T-helper 17 cell (primary cell): ENCODE results near the gene RSBN1. TPM values are rescaled to one million over a fixed set of nuclear protein-coding genes. Genes with fewer than 3 reads are reported as not detected.

Experiments used
- ATAC-seq: fragments of 150-1000 bp; cut with Tn5 transposase; 2 replicates; pipeline ENCODE4 v1.10.0; 2021; ENCODE audit warnings: mild to moderate bottlenecking, moderate library complexity
- DNase-seq, 3 donors: peaks; one replicate each; pipeline versions ENCODE4 v3.0.0 to v3.0.0-alpha.2; 2020 to 2021
- H3K9me3 ChIP-seq: one replicate; pipeline ENCODE4 v1.7.0; 2013; ENCODE audit warnings: low read length, mild to moderate bottlenecking; ENCODE audit not compliant: control insufficient read depth, poor library complexity, severe bottlenecking
- H3K27ac Mint-ChIP-seq: one replicate; pipeline ENCODE4 v1.8.0; 2022; ENCODE audit warnings: mild to moderate bottlenecking, moderate library complexity, mixed read lengths
- H3K27me3 Mint-ChIP-seq: one replicate; pipeline ENCODE4 v1.8.0; 2022; ENCODE audit warnings: mixed read lengths
- H3K36me3 Mint-ChIP-seq: one replicate; pipeline ENCODE4 v1.8.0; 2022; ENCODE audit warnings: low read depth, mixed read lengths
- H3K4me1 Mint-ChIP-seq: one replicate; pipeline ENCODE4 v1.8.0; 2022; ENCODE audit warnings: mild to moderate bottlenecking, mixed read lengths
- H3K4me3 Mint-ChIP-seq: one replicate; pipeline ENCODE4 v1.8.0; 2022; ENCODE audit warnings: mild to moderate bottlenecking, moderate library complexity, mixed read lengths
- total RNA-seq, 4 donors: library from RNA in 2 of 4; stranded (reverse) in 2 of 4; gene quantifications; one replicate each; pipeline ENCODE4 v1.2.3 and lab custom pipeline; 2022 to 2026

Gene RSBN1
- total RNA-seq, 2 donors from 2014 or later = 40.1 to 45.8 TPM

- H3K4me3 Mint-ChIP-seq = no peak overlapping the region
- DNase-seq (no peak), ATAC-seq (no peak)
- no peaks in the 10 kb centered on the region for H3K27me3 Mint-ChIP-seq
- H3K36me3 Mint-ChIP-seq = peaks cover 19% of the 10 kb centered on the region
- peaks cover 9% of the 10 kb centered on the region for H3K4me1 Mint-ChIP-seq
- H3K9me3 ChIP-seq = no peaks in the 10 kb centered on the region
- no peak overlapping the region for H3K27ac Mint-ChIP-seq
These were observed 36.8 kb upstream of the RSBN1 start for GRCh38 chr1:113849072-113849471.

- DNase-seq (no peak), ATAC-seq (no peak)
- H3K27me3 Mint-ChIP-seq = no peaks in the 10 kb centered on the region
- H3K4me1 Mint-ChIP-seq = peaks cover 9% of the 10 kb centered on the region
- H3K4me3 Mint-ChIP-seq = no peak overlapping the region
- H3K36me3 Mint-ChIP-seq = peaks cover 22% of the 10 kb centered on the region
- H3K27ac Mint-ChIP-seq = peak overlapping the region; percentile 65
- no peaks in the 10 kb centered on the region for H3K9me3 ChIP-seq
These were observed 34.2 kb upstream of the RSBN1 start for GRCh38 chr1:113846391-113847035.

GRCh38 chr1:113836534-113836933 is 24.3 kb upstream of the RSBN1 start:
- ATAC-seq = no peak
- peak overlapping the region; percentile 41 for H3K27ac Mint-ChIP-seq
- H3K36me3 Mint-ChIP-seq = peaks cover 3% of the 10 kb centered on the region
- H3K9me3 ChIP-seq = no peaks in the 10 kb centered on the region
- no peak for DNase-seq
- no peak overlapping the region for H3K4me3 Mint-ChIP-seq
- H3K4me1 Mint-ChIP-seq = peaks cover 7% of the 10 kb centered on the region
- no peaks in the 10 kb centered on the region for H3K27me3 Mint-ChIP-seq

GRCh38 chr1:113835686-113836290 is 23.5 kb upstream of the RSBN1 start:
- Mint-ChIP-seq H3K27ac (no peak overlapping the region), H3K27me3 (no peaks in the 10 kb centered on the region), H3K4me1 (peaks cover 9% of the 10 kb centered on the region), H3K4me3 (no peak overlapping the region), H3K36me3 (peaks cover 6% of the 10 kb centered on the region)
- ATAC-seq (peak; percentile 61), DNase-seq (no peak)
- H3K9me3 ChIP-seq = no peaks in the 10 kb centered on the region

- Mint-ChIP-seq H3K27me3 (no peaks in the 10 kb centered on the region), H3K27ac (no peak overlapping the region), H3K4me1 (peaks cover 6% of the 10 kb centered on the region), H3K36me3 (peaks cover 3% of the 10 kb centered on the region), H3K4me3 (no peak overlapping the region)
- ATAC-seq = no peak
- no peak for DNase-seq
- no peaks in the 10 kb centered on the region for H3K9me3 ChIP-seq
These were observed 22.4 kb upstream of the RSBN1 start for GRCh38 chr1:113834716-113835115.

GRCh38 chr1:113830039-113830438 is 17.8 kb upstream of the RSBN1 start:
- no peak for DNase-seq
- no peaks in the 10 kb centered on the region for H3K9me3 ChIP-seq
- Mint-ChIP-seq H3K27ac (no peak overlapping the region), H3K36me3 (peaks cover 3% of the 10 kb centered on the region), H3K4me1 (peaks cover 3% of the 10 kb centered on the region), H3K4me3 (no peak overlapping the region), H3K27me3 (no peaks in the 10 kb centered on the region)
- ATAC-seq = no peak

GRCh38 chr1:113821916-113822315 is 9.6 kb upstream of the RSBN1 start:
- H3K9me3 ChIP-seq = no peaks in the 10 kb centered on the region
- H3K4me1 Mint-ChIP-seq = peaks cover 2% of the 10 kb centered on the region
- ATAC-seq (no peak), DNase-seq (no peak)
- H3K36me3 Mint-ChIP-seq = peaks cover 3% of the 10 kb centered on the region
- no peak overlapping the region for H3K27ac Mint-ChIP-seq
- H3K27me3 Mint-ChIP-seq = no peaks in the 10 kb centered on the region
- no peak overlapping the region for H3K4me3 Mint-ChIP-seq

GRCh38 chr1:113818578-113818977 is 6.3 kb upstream of the RSBN1 start:
- Mint-ChIP-seq H3K4me3 (no peak overlapping the region), H3K4me1 (peaks cover 2% of the 10 kb centered on the region), H3K27ac (no peak overlapping the region), H3K27me3 (no peaks in the 10 kb centered on the region), H3K36me3 (peaks cover 3% of the 10 kb centered on the region)
- ATAC-seq = no peak
- no peak for DNase-seq
- H3K9me3 ChIP-seq = no peaks in the 10 kb centered on the region

- H3K9me3 ChIP-seq = no peaks in the 10 kb centered on the region
- Mint-ChIP-seq H3K36me3 (peaks cover 4% of the 10 kb centered on the region), H3K27me3 (no peaks in the 10 kb centered on the region), H3K4me1 (peaks cover 24% of the 10 kb centered on the region), H3K4me3 (no peak overlapping the region), H3K27ac (peak overlapping the region; percentile 98)
- DNase-seq (no peak), ATAC-seq (no peak)
These were observed 942 bp upstream of the RSBN1 start for GRCh38 chr1:113813218-113813617.

GRCh38 chr1:113812661-113813135 is 422 bp upstream of the RSBN1 start:
- ATAC-seq (peak; percentile 22), DNase-seq (no peak)
- H3K4me3 Mint-ChIP-seq = peak overlapping the region; percentile 96
- H3K9me3 ChIP-seq = no peaks in the 10 kb centered on the region
- peaks cover 26% of the 10 kb centered on the region for H3K4me1 Mint-ChIP-seq
- H3K36me3 Mint-ChIP-seq = peaks cover 4% of the 10 kb centered on the region
- H3K27ac Mint-ChIP-seq = peak overlapping the region; percentile 98
- H3K27me3 Mint-ChIP-seq = no peaks in the 10 kb centered on the region

GRCh38 chr1:113811156-113811887 is 954 bp downstream of the RSBN1 start:
- H3K36me3 Mint-ChIP-seq = peaks cover 4% of the 10 kb centered on the region
- H3K27me3 Mint-ChIP-seq = no peaks in the 10 kb centered on the region
- H3K4me1 Mint-ChIP-seq = peaks cover 29% of the 10 kb centered on the region
- no peaks in the 10 kb centered on the region for H3K9me3 ChIP-seq
- H3K4me3 Mint-ChIP-seq = peak overlapping the region; percentile 96
- ATAC-seq = peak; percentile 8
- peak overlapping the region; percentile 98 for H3K27ac Mint-ChIP-seq
- peak in 1 of 3 donors; percentile 9 for DNase-seq

GRCh38 chr1:113809670-113810602 is 2.3 kb downstream of the RSBN1 start:
- peaks cover 40% of the 10 kb centered on the region for H3K4me1 Mint-ChIP-seq
- H3K9me3 ChIP-seq = no peaks in the 10 kb centered on the region
- peak overlapping the region; percentile 84 for H3K4me3 Mint-ChIP-seq
- DNase-seq (no peak), ATAC-seq (no peak)
- H3K36me3 Mint-ChIP-seq = peaks cover 4% of the 10 kb centered on the region
- H3K27ac Mint-ChIP-seq = peak overlapping the region; percentile 98
- H3K27me3 Mint-ChIP-seq = no peaks in the 10 kb centered on the region
